ENCODE results near the gene SOX6.

- no peak for TF ChIP-seq POLR2A (IDR thresholded peaks at IDR 0.05)
- TF ChIP-seq, protein P1, sequence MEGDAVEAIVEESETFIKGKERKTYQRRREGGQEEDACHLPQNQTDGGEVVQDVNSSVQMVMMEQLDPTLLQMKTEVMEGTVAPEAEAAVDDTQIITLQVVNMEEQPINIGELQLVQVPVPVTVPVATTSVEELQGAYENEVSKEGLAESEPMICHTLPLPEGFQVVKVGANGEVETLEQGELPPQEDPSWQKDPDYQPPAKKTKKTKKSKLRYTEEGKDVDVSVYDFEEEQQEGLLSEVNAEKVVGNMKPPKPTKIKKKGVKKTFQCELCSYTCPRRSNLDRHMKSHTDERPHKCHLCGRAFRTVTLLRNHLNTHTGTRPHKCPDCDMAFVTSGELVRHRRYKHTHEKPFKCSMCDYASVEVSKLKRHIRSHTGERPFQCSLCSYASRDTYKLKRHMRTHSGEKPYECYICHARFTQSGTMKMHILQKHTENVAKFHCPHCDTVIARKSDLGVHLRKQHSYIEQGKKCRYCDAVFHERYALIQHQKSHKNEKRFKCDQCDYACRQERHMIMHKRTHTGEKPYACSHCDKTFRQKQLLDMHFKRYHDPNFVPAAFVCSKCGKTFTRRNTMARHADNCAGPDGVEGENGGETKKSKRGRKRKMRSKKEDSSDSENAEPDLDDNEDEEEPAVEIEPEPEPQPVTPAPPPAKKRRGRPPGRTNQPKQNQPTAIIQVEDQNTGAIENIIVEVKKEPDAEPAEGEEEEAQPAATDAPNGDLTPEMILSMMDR (IDR thresholded peaks at IDR 0.05): no peak
These were observed 64.0 kb downstream of the SOX6 start for GRCh38 chr11:16292167-16292859.
